GM18526 (cell line): Measurements from ENCODE around the gene NRAP.

Source experiments
- POLR2A ChIP-seq: IDR thresholded peaks from 3 replicates; pipeline ENCODE4 v1.6.1; 2011; ENCODE audit not compliant: insufficient read length; ENCODE audit errors: extremely low read depth

The NRAP gene

DNA sequence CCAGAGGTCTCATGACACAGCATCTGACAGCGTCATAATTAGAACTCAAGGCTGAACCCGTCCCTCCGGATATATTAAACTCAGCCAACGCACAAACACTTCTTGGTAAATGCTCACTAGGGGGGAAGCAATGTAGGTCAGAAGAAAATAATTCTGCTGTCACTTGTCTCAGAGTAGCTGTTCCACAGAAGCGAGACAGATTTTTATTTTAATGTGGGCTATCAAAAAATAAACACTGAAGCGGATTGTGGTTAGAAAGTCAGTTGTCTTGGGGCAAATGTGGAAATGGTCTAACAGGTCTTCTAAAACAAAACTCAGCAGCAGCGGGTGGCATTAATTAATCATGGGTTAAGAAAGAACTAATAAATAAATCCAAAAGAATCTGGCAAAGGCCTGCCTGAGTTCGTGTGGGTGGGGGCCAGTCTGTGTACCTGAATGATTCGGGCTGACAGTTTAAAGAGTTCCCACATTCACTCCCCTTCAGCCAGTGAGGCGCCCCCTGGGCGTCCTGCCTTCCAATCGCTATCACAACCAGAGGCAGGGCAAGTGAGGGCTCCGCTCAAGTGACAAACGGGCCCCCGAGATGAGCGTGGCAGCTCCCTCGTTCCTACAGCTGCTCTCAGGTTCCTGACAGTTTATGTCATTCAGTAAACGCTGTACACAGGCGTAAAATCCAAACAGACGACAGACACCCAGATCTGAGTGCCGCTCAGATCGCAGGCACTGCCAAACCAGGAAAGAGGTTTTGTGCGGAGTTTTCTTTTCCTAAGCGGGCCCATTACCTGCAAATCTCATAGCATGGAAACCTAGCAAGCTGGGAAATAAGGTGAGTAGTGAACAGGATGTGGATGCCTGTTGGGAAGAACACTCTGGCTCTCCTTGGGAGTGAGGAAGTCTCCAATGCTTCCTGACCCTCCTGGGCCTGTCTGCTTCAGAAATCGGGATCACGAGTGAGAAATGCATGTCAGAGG lies 52.9 kb downstream of the NRAP start:
- no peak for TF ChIP-seq POLR2A

DNA sequence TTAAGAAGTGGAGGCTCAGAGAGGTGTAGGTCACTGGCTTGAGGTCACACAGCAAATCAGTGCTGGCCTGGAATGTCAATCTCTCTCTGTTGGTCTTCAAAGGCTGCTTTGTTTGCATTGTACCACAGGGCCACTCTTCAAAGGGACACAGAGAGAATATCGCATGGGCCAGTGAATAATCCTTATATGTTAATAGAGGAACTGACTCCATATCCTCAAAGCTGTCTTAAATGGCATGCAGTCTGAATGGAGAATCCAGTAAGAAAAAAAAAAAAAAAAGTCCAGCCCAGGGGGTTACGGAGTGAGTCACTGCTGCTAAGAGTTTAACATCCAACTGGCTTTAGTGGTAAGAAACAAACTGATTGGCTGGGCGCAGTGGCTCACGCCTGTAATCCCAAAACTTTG lies 54.1 kb downstream of the NRAP start:
- no peak for TF ChIP-seq POLR2A

DNA sequence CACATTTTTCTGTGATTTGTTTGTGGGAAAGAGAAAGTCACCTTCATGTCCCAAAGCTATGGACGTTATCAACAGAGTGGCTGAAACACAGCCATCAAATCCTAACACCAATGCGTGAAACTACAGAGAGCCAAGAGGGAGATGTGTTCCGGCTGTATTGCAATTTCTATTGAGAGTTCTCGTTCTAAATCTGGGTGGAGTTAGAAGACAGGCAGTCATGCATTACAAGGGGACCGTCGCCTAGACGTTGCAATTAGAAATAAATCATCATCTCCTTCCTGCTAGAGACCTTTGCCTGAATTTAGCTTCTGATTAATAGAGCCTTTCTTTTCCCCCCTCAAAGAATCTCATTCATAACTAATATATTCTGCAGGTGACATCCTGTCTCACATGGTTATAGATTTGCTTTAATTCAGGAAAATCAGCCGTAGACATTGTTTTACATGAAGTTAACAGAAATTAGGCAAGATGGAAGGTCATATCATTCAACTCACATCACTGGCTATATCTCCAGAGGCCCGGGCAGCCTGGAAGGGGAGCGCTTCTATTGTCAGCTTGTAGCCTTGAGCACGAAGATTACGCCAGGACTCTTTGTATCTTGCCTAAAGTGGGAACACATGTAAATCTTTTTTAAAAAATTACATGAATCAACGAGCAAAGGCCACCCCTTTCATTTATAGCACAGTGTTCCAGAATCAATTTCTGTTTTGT lies 58.4 kb downstream of the NRAP start:
- TF ChIP-seq POLR2A = no peak

DNA sequence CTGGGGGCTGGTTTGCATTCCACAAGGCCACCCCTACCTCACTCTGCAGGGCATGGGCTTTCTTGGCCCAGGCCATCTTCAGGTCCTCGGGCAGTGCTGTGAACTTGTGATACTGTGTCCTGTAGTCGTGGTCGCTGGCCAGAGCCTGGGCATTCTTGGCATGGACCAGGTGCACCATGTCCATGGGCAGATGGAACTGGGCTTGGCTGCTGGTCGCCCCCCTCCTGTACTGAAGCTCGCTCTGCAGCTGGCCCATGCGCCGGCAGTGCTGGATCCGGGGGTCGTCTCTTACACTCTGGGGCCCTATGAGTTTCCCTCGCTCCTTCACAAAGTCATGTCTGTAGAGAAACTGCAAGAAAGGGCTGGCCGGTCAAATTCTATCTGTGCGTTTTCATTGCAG lies 59.3 kb downstream of the NRAP start:
- no peak for TF ChIP-seq POLR2A

DNA sequence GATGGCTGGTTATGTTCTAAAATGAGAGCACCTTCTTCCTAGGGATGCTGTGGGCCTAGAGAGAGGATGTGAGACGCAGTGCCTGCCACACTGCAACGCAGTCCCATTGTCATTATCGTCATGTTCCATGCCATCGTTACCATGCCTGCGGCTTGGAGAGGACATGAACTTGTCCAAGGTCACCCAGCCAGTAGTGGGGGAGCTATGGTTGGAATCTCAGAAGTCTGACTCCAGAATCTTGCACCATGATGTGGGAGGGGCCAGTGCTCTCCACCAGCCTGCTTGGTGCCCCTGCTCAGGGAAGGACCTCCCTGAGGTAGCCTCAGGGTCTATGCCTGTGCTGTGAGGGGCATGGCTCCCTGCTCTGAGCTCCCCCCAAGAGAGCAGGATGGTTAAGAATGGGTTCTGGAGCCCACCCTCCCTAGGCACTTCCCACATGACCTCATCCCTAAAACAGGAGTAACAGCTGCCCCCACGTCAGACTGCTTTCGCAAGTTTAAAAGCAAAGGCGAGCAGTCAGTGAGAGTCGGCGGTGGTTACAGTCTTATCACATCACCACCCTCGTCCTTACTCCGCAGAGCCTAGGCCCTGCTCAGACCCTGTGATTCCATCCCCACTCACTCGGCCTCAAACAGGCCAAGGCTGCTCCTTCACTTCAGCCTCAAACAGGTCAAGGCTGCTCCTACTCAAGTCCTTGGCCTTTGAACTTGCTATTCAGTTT lies 60.6 kb downstream of the NRAP start:
- no peak for TF ChIP-seq POLR2A

DNA sequence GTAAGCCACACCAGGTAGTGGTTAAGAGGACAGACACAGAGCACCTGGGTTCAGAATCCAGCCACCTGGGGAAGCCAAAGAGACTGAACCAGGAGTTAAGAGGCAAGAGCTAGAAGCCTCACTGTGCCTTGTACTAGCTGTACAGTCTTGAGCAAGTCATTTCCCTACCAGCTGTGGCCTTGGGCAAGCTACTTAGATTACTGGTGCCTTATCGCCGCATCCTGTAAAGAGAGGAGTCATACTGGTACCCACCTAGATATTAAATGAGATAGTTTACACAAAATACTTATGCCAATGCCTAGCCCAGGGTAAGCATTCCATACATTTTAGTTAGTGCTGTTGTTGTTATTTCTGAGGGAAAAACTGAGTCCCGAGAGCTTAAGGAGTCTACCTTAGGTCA lies 63.3 kb downstream of the NRAP start:
- TF ChIP-seq POLR2A = no peak

DNA sequence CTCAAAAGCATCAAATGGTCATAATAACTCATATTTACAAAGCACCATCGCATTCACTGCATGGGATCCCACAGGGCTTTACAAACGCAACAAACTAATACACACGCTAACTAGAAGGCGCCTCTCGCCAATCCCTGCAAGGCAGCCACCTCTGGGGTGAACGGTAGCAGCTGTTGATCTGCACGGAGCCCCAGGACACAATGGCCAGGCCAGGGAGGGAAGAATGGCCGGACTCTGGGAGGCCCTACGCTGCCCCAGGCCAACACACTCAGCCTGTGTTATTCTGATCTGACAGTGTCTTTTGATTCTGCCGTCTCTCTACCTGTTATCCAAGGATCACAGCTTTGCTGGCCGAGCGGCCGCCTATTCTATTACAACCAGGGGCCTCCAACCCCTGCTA lies 69.2 kb downstream of the NRAP start:
- no peak for TF ChIP-seq POLR2A

DNA sequence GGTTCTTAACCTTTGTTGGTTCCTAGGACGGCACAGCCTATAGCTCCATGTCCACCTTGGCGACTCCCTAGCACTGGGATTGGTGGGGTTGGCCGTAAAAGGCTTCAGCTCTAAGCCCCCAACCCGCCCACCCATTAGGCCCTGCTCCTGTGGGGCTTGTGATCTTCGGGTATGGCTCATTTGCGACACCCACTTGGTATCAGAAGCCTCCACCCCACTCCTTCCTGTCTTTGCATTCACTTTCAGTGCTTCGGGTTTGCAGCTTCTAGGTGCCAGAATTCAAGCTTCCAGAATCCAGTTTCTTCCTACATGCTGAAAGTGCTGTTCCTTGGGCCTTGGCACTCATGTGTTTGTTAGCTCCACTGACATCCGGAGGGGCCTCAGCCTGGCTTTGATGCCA lies 71.5 kb downstream of the NRAP start:
- TF ChIP-seq POLR2A = no peak

DNA sequence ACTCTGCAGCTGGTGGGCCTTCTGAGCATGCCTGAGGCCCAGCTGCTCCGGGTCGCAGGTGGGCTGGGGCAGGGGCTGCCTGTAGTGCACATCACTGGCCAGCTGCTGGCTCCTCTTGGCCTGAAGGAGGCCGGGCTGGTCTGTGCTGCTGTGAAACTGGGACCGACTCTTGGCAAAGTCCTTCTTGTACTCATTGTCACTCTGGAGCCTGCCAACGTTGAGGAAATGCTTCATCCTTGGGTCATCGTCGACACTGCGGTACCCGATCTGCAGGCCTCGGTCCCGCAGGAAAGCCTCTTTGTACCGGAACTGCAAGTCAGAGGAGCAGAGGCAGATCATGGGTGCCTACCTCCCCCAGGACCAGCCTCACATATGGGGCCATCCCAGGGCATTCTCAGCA lies 73.3 kb downstream of the NRAP start:
- TF ChIP-seq POLR2A = no peak

DNA sequence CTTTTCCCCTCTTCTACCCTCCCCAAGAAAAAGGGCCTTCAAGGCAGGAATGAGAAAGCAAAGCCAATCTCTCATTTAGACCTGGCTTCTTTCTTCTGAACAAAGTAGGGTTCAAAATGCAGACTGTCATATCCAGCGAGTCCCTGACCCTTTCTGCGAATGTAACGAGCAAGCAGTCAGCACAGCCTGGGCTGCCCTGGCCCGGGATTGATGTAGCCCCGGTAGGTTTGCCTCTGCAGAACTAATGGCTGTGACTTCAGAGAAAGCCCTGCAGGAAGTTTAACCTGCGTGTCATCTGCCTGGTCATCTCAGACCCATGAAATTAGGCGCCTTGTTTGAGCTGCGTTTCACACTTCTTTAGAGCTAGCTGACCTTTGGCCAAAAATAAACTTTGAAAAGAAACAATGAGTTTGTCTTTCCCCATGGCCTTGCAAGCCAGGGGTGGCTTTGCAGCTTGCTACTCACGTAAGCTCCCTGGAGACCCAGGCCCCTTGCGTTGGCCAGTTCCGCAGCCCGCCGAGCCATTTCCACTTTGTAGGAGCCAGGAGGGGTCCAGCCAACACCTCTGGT lies 74.6 kb downstream of the NRAP start:
- no peak for TF ChIP-seq POLR2A

DNA sequence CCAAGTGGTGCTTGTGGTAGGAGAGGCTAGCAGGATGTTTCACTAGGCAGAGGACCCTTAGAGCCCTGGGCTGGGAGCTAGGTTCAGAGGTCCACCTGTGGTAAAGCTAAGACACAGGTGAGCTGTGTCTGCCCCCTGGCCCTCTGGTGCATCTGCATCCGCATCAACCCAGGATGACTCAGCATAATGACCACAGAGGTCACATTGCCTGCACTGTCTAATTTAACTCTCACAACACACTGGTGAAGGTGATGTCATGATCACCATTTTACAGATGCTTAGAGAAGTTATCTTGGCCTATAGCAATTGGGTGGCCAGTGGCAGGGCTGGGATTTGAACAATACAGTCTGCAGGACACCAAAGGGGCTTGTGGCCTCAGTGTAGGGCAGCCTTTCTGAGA lies 77.9 kb downstream of the NRAP start:
- no peak for TF ChIP-seq POLR2A

DNA sequence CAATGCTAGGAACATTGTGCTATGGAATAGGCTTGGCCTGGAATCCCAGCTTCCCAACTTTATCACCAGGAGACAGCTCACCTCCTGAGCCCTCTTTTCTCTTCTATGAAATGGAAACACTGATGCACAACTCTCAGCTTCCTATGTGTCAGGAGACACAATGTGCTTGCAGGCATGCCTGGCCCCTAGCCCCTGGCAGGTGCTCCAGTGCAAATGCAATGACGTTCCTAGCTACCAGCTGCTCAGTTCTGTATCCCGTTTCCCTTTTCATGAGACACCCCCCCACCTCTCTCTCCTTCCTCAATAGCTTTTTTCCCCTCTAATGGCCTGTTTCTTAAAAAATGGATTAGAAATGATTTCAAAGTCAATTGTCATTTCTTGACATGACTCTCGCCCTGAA lies 80.3 kb downstream of the NRAP start:
- TF ChIP-seq POLR2A = no peak

DNA sequence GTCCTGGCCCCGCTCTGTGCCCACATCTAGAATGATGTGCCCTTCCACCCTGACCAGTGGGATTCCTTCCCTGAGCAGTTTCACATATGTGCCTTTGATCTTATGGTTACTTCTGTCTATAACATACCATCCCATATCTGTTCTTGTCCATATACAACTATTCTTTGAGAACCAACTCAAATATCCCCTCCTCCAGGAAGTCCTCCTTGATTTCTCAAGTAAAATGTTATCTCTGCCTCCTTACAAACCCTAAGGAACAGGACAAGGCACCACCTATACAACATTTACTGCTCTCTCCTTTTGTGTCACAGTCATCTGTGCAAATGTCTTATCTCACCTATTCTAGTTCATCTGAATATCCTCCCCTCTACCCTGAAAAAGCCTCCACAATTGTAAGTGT lies 82.7 kb downstream of the NRAP start:
- no peak for TF ChIP-seq POLR2A

DNA sequence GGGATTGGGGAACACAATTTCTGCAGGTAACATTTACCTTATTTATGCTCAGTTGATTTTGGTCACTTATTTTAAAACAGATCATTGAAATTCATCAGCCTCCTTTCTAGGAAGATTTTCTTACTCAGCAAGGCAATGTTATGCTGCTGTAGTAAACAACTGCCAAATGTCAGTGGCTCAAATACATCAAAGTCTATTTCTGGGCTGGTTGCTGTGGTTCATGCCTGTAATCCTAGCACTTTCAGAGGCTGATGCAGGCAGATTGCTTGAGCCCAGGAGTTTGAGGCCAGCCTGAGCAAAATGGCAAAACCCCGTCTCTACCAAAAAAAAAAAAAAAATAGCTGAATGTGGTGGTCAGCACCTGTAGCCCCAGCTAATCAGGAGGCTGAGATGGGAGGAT lies 85.1 kb downstream of the NRAP start:
- no peak for TF ChIP-seq POLR2A

DNA sequence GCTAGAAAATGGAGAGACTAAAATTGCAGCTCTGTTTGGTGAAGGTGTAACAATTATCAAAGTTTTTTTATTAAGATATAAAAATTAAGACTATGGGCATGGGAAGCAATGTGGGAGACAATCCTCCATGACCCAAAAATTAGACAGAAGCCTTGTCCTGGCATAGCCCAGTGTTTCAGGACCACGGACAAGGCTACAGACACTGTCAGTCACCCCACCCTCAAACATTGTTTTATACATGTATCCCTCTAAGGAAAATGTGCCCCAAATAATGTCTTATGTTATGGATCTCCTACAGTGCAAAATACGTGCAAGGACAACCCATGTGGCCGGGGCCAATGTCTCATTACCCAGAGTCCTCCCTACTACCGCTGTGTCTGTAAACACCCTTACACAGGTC lies 87.0 kb downstream of the NRAP start:
- TF ChIP-seq POLR2A = no peak
